Prostate gland (tissue), 2 donors: ENCODE results near the gene EHBP1. TPM values are rescaled to one million over a fixed set of nuclear protein-coding genes. Genes with fewer than 3 reads are reported as not detected.

Source experiments
- DNase-seq: peaks from one replicate; pipeline ENCODE4 v3.0.0-alpha.2; 2019; ENCODE audit warnings: low spot score
- H3K27ac ChIP-seq, 2 donors: fragments of 200-600 bp; sonication (generic); 2 replicates each; pipeline ENCODE4 v1.5.1; 2017 to 2019
- H3K27me3 ChIP-seq: fragments of 200-600 bp; sonication (generic); replicated peaks from 2 replicates; pipeline ENCODE4 v1.5.1; 2019; ENCODE audit not compliant: insufficient read depth
- H3K36me3 ChIP-seq, 2 donors: fragments of 200-600 bp; sonication (generic); 1 replicate in 1 of 2; 2 replicates in 1 of 2; pipeline versions ENCODE4 v1.5.1 to v1.8.1; 2017 to 2019
- H3K4me1 ChIP-seq: fragments of 200-600 bp; sonication (generic); replicated peaks from 2 replicates; pipeline ENCODE4 v1.5.1; 2019
- H3K4me3 ChIP-seq, 2 donors: fragments of 200-600 bp; sonication (generic); 2 replicates each; pipeline ENCODE4 v1.5.1; 2017 to 2019
- H3K9me3 ChIP-seq: fragments of 200-600 bp; sonication (generic); 2 replicates; pipeline ENCODE4 v1.5.1; 2017
- CTCF ChIP-seq, 4 experiments: fragments of 200-600 bp in 2 of 4; fragments of 450-650 bp in 2 of 4; sonication (generic) in 2 of 4; IDR thresholded peaks; 1 replicate in 3 of 4; 2 replicates in 1 of 4; pipeline ENCODE4 v1.5.1; 2016 to 2019; ENCODE audit warnings: antibody characterized with exemption in 4 of 4, mild to moderate bottlenecking in 2 of 4, moderate library complexity in 2 of 4
- POLR2A ChIP-seq: fragments of 450-650 bp; IDR thresholded peaks from one replicate; pipeline ENCODE4 v1.6.1; 2016; ENCODE audit warnings: antibody characterized with exemption, mild to moderate bottlenecking
- POLR2AphosphoS5 ChIP-seq: sonication (generic); formaldehyde crosslinking; IDR thresholded peaks from one replicate; pipeline ENCODE4 v1.6.1; 2017; ENCODE audit warnings: antibody characterized with exemption
- WGBS: methylation state at CpG from one replicate; pipeline ENCODE4 v1.1.5; 2018; 5-methylcytosine and 5-hydroxymethylcytosine counted together
- intact Hi-C: fragments of 100-400 bp; cut with DNase I; formaldehyde crosslinking; loops from one replicate; pipeline ENCODE4 v1.14.2; 2022
- total RNA-seq, 2 donors: library from RNA; depleted of rRNA; stranded (reverse); fragments of >200 nt; gene quantifications; one replicate each; pipeline ENCODE4 v1.1.0, GENCODE V29; 2016

The EHBP1 gene
- total RNA-seq, 2 donors from 2014 or later = 26.5 to 30.3 TPM

- H3K4me3 ChIP-seq = no peak overlapping the region
- H3K4me1 ChIP-seq = no peaks in the 10 kb centered on the region
- DNase-seq = no peak
- no peak overlapping the region for H3K27ac ChIP-seq
- 87% methylated on average over 1 of the region's 1 CpG for WGBS
- H3K27me3 ChIP-seq = no peaks in the 10 kb centered on the region
- no peaks in the 10 kb centered on the region for H3K36me3 ChIP-seq
- no peak for TF ChIP-seq POLR2AphosphoS5
- no peak for TF ChIP-seq POLR2A
- TF ChIP-seq CTCF (IDR thresholded peaks at IDR 0.05) = no peak
- intact Hi-C loops = no loop called here
- H3K9me3 ChIP-seq = no peaks in the 10 kb centered on the region
Measured at GRCh38 chr2:62968168-62968567, 262.7 kb downstream of the EHBP1 start.

- intact Hi-C loops = no loop called here
- Histone ChIP-seq H3K4me3 (no peak overlapping the region), H3K9me3 (no peaks in the 10 kb centered on the region), H3K27ac (no peak overlapping the region), H3K27me3 (no peaks in the 10 kb centered on the region), H3K4me1 (no peaks in the 10 kb centered on the region), H3K36me3 (no peaks in the 10 kb centered on the region)
- no peak for DNase-seq
- WGBS = 96% methylated on average over 1 of the region's 1 CpG
- TF ChIP-seq CTCF (IDR thresholded peaks at IDR 0.05) (no peak), POLR2A (no peak), POLR2AphosphoS5 (no peak)
Measured at GRCh38 chr2:62968668-62969067, 263.2 kb downstream of the EHBP1 start.

- Histone ChIP-seq H3K27me3 (no peaks in the 10 kb centered on the region), H3K9me3 (no peaks in the 10 kb centered on the region), H3K36me3 (no peaks in the 10 kb centered on the region), H3K4me1 (no peaks in the 10 kb centered on the region), H3K4me3 (no peak overlapping the region), H3K27ac (no peak overlapping the region)
- no peak for DNase-seq
- intact Hi-C loops = no loop called here
- WGBS = 99% methylated on average over 2 of the region's 2 CpGs
- TF ChIP-seq CTCF (IDR thresholded peaks at IDR 0.05) (no peak), POLR2AphosphoS5 (no peak), POLR2A (no peak)
Measured at GRCh38 chr2:62971936-62972335, 266.4 kb downstream of the EHBP1 start.

GRCh38 chr2:62972601-62973000 lies 267.1 kb downstream of the EHBP1 start:
- no peaks in the 10 kb centered on the region for H3K36me3 ChIP-seq
- no peaks in the 10 kb centered on the region for H3K4me1 ChIP-seq
- no peak overlapping the region for H3K4me3 ChIP-seq
- intact Hi-C loops = no loop called here
- no peaks in the 10 kb centered on the region for H3K27me3 ChIP-seq
- no peak overlapping the region for H3K27ac ChIP-seq
- H3K9me3 ChIP-seq = no peaks in the 10 kb centered on the region
- no peak for DNase-seq
- no peak for TF ChIP-seq POLR2A
- TF ChIP-seq CTCF (IDR thresholded peaks at IDR 0.05) = no peak
- TF ChIP-seq POLR2AphosphoS5 = no peak

GRCh38 chr2:62974999-62975398 lies 269.5 kb downstream of the EHBP1 start:
- intact Hi-C loops = no loop called here
- TF ChIP-seq CTCF (IDR thresholded peaks at IDR 0.05) (no peak), POLR2AphosphoS5 (no peak), POLR2A (no peak)
- WGBS = 98% methylated on average over 2 of the region's 2 CpGs
- Histone ChIP-seq H3K27me3 (no peaks in the 10 kb centered on the region), H3K36me3 (no peaks in the 10 kb centered on the region), H3K4me3 (no peak overlapping the region), H3K27ac (no peak overlapping the region), H3K4me1 (no peaks in the 10 kb centered on the region), H3K9me3 (no peaks in the 10 kb centered on the region)
- DNase-seq = no peak
